HCT116 (cell line): ENCODE results near the gene CDC42SE2.

ENCODE experiments used
- ATF3 ChIP-seq: IDR thresholded peaks from 2 replicates; pipeline ENCODE4 v1.6.1; 2012
- CBX3 ChIP-seq: IDR thresholded peaks from 2 replicates; pipeline ENCODE4 v1.6.1; 2012; ENCODE audit warnings: low read depth
- CEBPB ChIP-seq: IDR thresholded peaks from 2 replicates; pipeline ENCODE4 v1.6.1; 2012; ENCODE audit warnings: low read depth
- CTCF ChIP-seq, 3 experiments: fragments of 200-600 bp in 1 of 3; sonication (generic) in 1 of 3; IDR thresholded peaks in 2 of 3; conservative IDR thresholded peaks in 1 of 3; 2 replicates each; pipeline ENCODE4 v1.5.1; 2012 to 2017; ENCODE audit warnings: low read depth in 2 of 3, low read length in 2 of 3, antibody characterized with exemption in 1 of 3, borderline replicate concordance in 1 of 3, control low read depth in 1 of 3, mild to moderate bottlenecking in 1 of 3, mixed read lengths in 1 of 3, mixed run types in 1 of 3, moderate library complexity in 1 of 3; ENCODE audit not compliant: insufficient read depth in 1 of 3
- EZH2 ChIP-seq: fragments of 200-600 bp; sonication (generic); IDR thresholded peaks from 2 replicates; pipeline ENCODE4 v1.6.1; 2017; ENCODE audit warnings: antibody characterized with exemption, mixed run types
- FOSL1 ChIP-seq: IDR thresholded peaks from 2 replicates; pipeline ENCODE4 v1.6.1; 2012; ENCODE audit warnings: low read depth
- JUND ChIP-seq: IDR thresholded peaks from 2 replicates; pipeline ENCODE4 v1.6.1; 2012
- MAX ChIP-seq: IDR thresholded peaks from 2 replicates; pipeline ENCODE4 v1.6.1; 2012
- POLR2A ChIP-seq: IDR thresholded peaks from 2 replicates; pipeline ENCODE4 v1.7.0; 2011; ENCODE audit warnings: borderline replicate concordance; ENCODE audit not compliant: insufficient read depth, insufficient read length; ENCODE audit errors: extremely low read depth
- POLR2AphosphoS5 ChIP-seq: IDR thresholded peaks from 2 replicates; pipeline ENCODE4 v1.6.1; 2011; ENCODE audit warnings: mild to moderate bottlenecking, low read depth, low read length, moderate library complexity
- SIN3A ChIP-seq: IDR thresholded peaks from 2 replicates; pipeline ENCODE4 v1.6.1; 2012; ENCODE audit warnings: low read depth
- SP1 ChIP-seq: IDR thresholded peaks from 2 replicates; pipeline ENCODE4 v1.6.1; 2012; ENCODE audit warnings: low read depth
- ZBTB33 ChIP-seq: IDR thresholded peaks from 2 replicates; pipeline ENCODE4 v1.6.1; 2011; ENCODE audit warnings: mild to moderate bottlenecking, low read length, moderate library complexity; ENCODE audit not compliant: insufficient replicate concordance; ENCODE audit errors: extremely low read depth
- ZNF274 ChIP-seq: fragments of 200-500 bp; sonication (Bioruptor generic); IDR thresholded peaks from 2 replicates; pipeline ENCODE4 v1.6.1; 2014; ENCODE audit warnings: mild to moderate bottlenecking, low read depth, low read length, inconsistent platforms

GRCh38 chr5:131356619-131357018 is 92.8 kb downstream of the CDC42SE2 start:
- TF ChIP-seq SP1 (no peak), POLR2AphosphoS5 (no peak), CTCF (IDR thresholded peaks at IDR 0.05 in 2 of 3, conservative IDR thresholded peaks at IDR 0.05 in 1 of 3; ENCODE audit: borderline replicate concordance in 1 of 3, insufficient read depth in 1 of 3, low read depth in 2 of 3, low read length in 2 of 3) (no peak), MAX (no peak), ATF3 (no peak), POLR2A (no peak), FOSL1 (no peak), ZNF274 (no peak), EZH2 (no peak), ZBTB33 (no peak), JUND (no peak), CEBPB (no peak), CBX3 (no peak), SIN3A (no peak)
